Retinal pigment epithelial cell (primary cell): ENCODE results near the gene NRARP.

Experiments
- DNase-seq: peaks from one replicate; pipeline ENCODE4 v3.0.0-alpha.2; 2010; ENCODE audit warnings: low read depth
- H3K4me3 ChIP-seq: 2 replicates; pipeline ENCODE4 v1.5.1; 2011; ENCODE audit warnings: mild to moderate bottlenecking, low read length, control low read depth, moderate library complexity
- CTCF ChIP-seq: conservative IDR thresholded peaks from 2 replicates; pipeline ENCODE4 v1.5.1; 2011; ENCODE audit warnings: low read depth, low read length, control low read depth, inconsistent platforms

Gene NRARP

GRCh38 chr9:137311986-137312851, 10.1 kb upstream of the NRARP start:
- no peak for TF ChIP-seq CTCF
- no peak for DNase-seq

GRCh38 chr9:137311171-137311985, 9.3 kb upstream of the NRARP start:
- DNase-seq: no peak
- no peak for TF ChIP-seq CTCF
- H3K4me3 ChIP-seq: no peak overlapping the region

More at GRCh38 chr9:137311986-137312851, 10.1 kb upstream of the NRARP start:
- H3K4me3 ChIP-seq: no peak overlapping the region

GRCh38 chr9:137310189-137311052, 8.3 kb upstream of the NRARP start:
- no peak for DNase-seq
- H3K4me3 ChIP-seq: no peak overlapping the region
- no peak for TF ChIP-seq CTCF

GRCh38 chr9:137309368-137310188, 7.5 kb upstream of the NRARP start:
- no peak for TF ChIP-seq CTCF
- H3K4me3 ChIP-seq: no peak overlapping the region
- no peak for DNase-seq

- no peak overlapping the region for H3K4me3 ChIP-seq
- TF ChIP-seq CTCF: no peak
- no peak for DNase-seq
Measured at GRCh38 chr9:137308057-137308619, 6.1 kb upstream of the NRARP start.
